Stimulated activated CD4-positive, alpha-beta T cell treated with anti-CD3 and anti-CD28 coated beads, Interleukin-1b, Interleukin-23, amount 100 ng/mL, for 4 hours (primary cell): Measurements from ENCODE around the gene ANAPC5.

Experiments
- DNase-seq, 2 donors: peaks; one replicate each; pipeline ENCODE4 v3.0.0-alpha.2; 2020; ENCODE audit warnings: low read depth in 2 of 2

The ANAPC5 gene

DNA sequence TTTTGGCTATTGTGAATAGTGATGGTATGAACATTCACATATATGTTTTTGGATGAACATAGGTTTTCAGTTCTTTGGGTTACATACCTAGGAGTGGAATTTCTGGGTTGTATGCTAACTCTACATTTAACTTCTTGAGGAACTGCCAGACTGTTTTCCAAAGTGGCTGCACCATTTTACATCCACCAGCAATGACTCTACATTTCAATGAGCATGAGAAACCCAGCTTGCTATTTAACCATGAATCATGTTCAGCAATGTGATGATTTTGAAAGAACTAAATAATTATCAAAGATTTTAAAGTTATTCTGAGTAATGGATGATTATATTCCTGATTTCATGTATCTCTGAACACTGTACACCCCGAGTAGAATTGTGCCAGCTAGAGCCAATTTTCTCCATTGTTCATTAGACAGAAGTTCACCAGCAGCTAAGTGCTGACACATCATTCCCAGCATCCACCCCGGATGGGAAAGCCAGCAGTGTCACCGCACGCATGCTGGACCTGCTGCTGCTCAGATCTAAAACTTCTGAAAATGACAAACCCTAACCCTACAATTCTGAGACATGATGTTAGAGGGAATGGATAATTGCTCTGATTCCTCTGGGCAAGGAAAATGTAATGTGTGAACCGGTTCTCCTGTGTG is 13.3 kb upstream of the ANAPC5 start:
- DNase-seq: no peak

DNA sequence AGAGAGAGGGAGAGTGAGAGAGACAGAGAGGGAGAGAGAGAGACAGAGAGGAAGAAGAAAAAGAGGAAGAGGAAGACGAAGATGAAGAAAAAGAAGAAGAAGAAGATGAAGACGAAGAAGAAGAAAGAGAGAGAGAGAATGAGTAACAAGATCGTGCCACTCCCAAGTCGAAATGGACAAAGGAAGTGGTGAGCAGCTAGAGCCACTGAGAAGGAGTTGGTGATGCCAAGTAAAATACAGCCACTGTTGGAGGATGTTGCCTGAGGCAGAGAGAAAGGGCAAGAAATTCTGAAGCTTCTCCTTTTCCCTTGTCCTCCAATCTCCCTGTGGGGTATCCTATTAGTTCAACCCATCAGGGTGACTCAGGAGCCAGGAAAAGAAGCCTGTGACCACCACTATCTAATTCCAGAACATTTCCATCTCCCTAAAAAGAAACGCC is 12.5 kb upstream of the ANAPC5 start:
- no peak for DNase-seq

DNA sequence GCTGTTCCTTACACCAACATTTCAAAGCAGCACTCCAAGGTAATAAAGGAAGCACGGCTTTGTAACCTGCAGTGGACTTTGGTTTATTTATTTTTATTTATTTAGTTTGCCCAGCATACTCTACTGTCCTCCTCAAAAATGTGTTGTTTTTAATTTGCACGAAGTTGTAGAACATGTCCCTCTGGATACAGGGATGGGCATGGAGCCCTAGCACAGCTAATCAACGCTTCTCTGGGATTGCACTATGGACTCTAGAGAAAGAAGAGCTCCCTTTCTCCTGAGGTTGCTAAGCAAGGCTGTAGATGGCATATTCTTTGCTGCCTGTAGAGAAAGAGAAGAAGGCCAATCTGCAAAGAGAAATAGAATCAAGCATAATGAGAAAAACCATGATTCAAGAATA is 5.9 kb upstream of the ANAPC5 start:
- DNase-seq: no peak

DNA sequence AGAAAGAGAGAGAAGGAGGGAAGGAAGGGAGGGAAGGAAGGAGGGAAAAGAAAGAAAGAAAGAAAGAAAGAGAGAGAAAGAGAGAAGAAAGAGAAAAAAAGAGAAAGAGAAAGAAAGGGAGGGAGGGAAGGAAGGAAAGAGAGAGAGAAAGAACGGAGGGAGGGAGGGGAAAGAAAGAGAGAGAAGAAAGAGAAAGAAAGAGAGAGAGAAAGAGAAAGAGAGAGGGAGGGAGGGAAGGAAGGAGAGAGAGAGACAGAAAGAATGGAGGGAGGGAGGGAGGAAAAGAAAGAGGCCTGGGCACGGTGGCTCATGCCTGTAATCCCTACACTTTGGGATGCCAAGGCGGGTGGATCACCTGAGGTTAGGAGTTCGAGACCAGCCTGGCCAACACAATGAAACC is 5.1 kb upstream of the ANAPC5 start:
- DNase-seq: no peak

DNA sequence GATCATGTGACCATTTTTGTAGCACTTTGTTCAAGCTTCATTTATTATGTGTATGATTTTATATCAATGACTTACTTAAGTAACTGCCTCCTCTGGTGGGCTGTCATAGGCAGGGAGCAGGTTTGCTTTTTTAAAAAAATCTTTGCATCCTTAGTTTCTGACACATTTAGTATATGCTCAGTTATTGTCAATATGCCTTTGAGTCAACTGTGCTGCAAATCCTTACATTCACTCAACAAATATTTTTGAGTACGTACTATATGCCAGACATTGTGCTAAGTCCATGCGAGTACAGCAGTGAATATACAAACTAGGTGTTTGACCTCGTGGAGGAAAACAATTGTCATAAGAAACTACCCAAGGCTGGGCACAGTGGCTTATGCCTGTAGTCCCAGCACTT is 4.4 kb upstream of the ANAPC5 start:
- DNase-seq: no peak

DNA sequence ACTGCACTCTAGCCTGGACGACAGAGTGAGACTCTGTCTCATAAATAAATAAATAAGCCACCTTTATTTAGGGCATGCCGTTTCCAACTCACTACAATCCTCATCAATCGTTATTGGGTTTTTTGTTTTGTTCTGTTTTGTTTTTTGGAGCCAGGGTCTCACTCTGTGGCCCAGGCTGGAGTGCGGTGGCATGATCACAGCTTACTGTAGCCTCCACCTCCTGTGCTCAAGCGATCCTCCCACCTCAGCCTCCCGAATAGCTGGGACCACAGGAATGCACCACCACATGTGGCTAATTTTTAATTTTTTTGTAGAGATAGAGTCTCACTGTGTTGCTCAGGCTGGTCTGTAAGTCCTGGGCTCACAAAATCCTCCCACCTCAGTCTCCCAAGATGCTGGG is 3.6 kb upstream of the ANAPC5 start:
- DNase-seq: no peak

DNA sequence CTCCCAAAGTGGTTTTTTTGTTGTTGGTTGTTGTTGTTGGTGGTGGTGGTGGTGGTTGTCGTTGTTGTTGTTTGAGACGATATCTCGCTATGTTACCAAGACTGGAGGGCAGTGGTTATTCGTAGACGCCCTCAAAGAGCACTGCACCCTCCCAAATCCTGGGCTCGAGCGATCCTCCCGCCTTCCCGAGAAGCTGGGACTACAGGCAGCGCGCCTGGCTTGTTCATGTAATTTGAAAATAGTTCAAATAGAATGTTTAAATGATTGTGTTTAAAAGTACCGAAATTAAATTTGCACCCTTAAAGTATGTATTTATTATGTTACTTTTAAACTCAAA is 439 bp upstream of the ANAPC5 start:
- no peak for DNase-seq

DNA sequence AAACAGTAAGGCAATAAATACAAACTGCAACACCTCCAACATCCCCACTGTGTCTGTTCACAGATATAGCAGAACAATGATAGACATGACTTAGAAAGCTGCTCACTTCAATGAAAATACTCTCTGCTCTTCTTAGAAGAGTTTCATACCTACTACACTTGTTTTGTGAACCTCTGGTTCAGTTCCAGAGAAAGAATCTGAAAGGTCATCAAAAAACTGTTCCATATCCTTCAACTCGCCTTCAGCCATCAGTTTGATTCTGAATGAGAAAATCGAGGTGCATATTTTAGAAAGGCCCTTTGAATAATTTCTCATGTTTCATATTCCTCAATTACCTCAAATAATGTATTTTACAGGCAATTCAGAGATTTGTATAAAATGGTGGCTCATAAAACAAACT is 5.5 kb downstream of the ANAPC5 start:
- DNase-seq: no peak

DNA sequence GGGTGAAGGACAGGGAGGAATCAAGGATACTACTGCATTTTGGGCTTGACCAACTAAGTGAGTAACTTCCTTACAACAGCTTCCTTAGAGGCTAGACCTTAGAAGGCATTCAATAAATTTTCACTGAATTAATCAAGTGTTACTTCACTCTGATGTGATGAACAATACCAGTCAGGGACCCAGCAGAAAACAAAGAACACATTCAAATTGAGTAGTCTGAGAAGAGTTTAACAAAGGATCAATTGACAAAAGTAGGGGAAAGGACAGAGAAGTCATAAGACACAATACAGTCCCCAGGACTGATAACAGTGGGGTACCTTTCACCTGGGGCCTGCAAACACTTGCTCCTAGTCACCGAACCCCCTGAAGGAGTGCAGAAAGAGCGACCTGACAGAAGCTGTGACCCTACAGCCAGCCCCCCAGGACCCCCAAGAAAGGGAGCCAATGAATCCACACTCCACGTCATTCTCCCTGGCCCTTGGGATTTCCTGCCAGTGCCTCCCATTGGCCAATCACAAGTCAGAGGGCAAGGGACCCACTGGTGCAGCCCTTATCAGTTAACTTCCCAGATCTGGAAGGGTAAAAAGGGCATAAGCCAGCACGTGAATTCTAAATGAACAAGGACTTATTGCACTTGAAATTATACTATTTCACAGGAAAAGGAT is 6.9 kb downstream of the ANAPC5 start:
- DNase-seq: no peak

DNA sequence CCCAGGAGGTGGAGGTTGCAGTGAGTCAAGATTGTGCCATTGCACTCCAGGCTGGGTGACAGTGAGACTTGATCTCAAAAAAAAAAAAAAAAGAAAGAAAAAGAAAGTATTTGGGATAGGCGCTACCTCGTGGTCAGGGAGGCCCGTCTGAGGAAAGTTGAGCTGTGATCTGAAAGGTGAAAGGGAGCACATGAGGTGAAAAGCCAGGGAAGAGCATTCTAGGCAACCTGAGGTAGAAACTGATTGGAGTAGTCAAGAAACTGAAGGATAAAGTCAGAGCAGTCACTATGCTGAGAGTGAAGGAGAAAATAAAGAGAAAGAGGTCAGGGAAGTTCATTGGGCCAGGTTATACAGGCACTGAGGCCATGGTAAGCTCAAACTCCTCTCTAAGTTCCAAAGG is 7.7 kb downstream of the ANAPC5 start:
- DNase-seq: no peak

DNA sequence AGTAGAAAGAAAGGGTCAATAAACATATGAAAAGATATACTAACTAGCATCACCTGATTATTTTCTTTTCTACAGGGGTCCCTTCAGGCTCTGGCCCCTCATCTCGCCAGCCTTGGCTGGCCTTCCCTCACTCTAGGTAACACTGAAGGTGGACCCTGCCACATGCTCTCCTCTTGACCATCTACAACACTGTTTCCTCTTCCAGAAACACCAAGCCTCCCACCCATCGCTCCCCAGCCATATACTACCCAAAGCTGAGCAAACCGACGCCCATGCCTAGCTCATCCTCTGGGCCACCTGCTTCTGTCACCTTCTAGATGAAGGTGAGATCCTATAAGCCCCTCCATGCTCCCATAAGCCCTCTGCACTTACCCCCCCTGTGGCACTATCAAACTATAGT is 14.8 kb downstream of the ANAPC5 start:
- DNase-seq: no peak

DNA sequence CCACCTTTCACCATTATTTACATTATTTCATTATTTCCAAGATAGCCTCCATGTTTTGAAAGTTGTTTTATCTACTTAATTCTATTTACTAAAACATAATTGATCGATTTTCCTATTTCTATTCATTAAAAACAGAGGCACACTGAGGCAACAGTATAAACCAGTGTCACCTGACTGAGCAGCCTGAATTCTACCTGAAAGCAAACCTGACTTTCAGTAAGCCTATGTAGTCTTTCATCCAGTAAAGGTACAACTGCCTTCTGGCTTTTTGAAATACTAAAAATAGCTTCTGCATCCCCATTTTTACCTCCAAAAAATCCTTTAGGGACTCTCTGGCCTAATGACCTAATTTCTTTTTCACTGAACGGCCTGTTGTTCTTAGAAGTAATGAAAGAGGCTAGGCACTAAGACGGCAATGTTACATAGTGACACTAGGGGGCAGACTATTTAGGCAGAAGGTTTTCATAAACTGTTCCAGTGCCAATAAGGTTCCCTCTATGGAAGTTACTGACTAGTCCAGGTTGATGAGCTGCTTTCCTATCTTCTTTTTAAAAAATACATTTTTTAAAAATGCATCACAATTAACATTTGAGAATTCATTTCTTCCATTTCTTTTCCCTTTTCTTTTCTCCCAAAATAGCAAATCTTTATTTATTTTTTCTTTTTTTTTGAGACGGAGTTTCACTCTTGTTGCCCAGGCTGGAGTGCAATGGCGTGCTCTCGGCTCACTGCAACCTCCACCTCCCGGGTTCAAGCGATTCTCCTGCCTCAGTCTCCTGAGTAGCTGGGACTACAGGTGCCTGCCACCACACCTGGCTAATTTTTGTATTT is 17.5 kb downstream of the ANAPC5 start:
- DNase-seq: peak in 1 of 2 donors; percentile 26

DNA sequence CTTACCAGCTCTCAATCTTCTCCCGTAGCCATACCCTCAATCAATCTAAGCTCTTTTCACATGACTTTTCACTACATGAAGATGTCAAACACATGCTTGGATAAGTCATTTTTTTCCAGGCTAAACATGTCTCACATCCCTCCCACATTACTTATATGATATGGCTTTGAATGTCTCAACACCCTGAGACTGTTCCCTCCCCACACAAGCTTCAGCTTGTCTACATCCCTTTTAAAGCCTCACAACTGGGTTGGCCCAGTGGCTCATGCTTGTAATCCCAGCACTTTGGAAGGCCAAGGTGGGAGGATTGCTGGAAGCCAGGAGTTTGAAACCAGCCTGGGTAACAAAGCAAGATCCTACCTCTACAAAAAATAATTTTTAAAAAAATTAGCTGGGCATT is 18.5 kb downstream of the ANAPC5 start:
- no peak for DNase-seq

DNA sequence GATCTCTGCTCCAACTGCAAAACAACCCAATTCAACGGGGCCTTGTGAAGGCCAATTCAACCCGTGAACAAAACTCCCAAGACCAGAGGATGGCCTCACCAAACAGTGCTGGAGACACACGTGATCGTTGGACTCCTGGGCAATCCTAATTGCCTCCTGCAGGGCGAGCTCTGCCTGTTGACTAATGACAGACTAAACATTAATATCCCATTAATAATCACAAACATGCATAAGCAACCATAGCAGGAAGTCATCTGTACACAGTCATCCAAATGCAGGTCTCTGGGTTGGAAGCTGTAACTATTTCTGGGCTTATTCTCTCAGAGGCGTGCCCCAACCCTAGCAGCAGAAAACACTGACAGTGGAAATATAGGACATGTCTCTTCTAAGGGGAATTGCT is 21.0 kb downstream of the ANAPC5 start:
- no peak for DNase-seq

DNA sequence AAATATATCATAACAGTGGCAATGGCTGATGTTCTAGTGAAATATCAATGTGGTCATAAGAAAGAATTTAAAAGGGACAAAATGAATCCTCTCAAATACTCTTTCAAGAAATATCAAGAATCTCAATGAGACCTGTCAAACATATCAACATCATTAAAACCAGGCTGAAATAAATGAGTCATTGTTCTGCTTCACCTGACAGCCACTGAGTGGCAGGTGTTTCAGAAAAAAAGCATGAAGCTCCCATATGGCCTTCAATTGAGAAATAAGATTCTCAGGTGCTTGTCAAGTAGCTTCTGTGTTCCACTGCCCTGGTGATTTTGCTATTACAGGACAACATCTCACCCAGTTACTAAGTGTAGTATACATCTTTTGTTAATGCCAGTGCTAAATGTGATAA is 21.5 kb downstream of the ANAPC5 start:
- no peak for DNase-seq

DNA sequence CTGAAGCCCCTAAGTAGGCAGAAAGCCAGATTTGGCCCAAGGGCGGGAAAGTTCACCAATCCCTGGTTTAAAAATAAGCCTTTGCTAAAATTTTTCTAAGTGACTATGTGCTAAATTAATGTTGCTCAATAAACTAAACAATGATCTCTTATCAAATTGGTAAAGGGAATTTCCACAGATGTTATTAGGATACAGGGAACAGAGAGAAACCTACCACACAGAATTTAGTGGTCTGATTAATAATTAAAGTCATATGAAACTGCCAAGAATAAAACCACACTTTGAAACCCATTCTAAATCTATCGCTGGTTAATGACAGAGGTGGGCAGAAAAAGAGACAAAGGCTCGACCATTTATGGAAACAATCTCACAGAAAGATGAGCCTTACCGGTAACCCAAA is 22.0 kb downstream of the ANAPC5 start:
- DNase-seq: no peak

DNA sequence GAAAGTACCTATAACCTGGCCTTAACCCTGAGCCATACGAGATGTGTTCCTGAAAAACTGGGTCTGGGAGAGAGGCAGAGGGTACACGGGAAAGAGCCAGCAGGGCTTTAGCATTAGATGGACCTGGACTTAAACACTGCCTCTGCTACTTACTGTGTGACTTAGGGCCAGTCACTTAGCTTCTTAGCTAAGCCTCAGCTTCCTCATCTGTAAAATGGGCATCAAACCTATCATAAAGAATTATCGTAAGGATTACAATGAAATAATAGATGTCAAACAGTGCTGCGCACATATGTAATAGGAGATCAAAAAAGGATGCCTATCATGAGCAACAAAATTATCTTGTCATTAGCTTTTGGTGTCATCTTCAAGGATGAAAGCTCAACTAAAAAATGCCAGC is 23.6 kb downstream of the ANAPC5 start:
- no peak for DNase-seq

DNA sequence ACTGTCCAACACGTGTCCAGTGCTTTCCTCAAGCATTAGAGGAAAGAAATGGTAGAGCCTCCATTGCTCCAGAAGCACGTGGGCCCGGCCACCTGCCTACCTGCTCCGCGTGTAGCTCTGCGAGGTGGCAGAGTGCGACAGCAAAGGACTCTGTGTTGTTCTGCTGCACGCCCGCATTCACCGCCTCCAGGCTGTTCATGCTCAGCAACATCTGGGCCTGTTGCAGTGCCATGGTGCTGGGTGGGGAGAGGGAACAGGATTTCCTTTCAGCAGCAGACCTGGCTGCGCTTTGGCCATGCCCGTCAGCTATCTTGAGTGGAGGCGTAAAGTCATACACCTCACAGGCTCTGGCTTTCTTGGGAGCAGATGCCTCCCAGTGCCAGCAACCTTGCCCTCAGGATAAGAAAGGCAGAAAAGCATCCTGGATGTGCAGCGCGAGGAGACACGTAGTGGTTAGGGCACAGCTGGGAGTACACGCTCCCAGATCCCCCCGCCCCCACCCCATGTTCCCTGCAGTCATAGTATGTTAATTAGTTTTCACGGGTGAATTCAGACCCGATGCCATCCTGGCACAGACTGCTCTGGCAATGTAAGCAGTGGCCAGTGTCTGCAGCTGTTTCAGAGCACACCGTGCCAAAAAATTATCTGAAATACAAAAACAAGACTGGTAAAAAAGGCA is 25.1 kb downstream of the ANAPC5 start:
- DNase-seq: no peak

DNA sequence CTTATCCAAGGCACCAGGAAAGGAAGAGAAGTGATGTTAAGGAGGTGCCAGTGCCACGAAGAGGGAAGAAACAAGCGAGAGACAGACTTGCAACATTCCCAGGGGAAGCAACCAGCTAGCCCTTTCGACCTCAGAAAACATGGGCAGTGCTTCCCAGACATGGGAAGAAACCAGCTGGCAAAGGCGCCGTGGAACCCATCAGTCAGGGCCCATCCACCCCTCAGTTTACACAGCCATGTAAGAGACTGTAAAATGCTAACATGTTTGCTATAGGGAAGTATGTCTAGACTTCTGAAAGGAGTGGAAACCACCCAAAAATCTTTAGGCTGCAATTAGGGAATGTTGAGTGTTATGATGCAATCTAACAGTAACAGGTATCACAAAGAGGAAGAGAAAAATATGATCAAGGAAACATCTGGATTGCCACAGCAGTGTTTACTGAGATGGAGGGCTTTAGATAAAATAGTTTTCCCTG is 26.3 kb downstream of the ANAPC5 start:
- no peak for DNase-seq

DNA sequence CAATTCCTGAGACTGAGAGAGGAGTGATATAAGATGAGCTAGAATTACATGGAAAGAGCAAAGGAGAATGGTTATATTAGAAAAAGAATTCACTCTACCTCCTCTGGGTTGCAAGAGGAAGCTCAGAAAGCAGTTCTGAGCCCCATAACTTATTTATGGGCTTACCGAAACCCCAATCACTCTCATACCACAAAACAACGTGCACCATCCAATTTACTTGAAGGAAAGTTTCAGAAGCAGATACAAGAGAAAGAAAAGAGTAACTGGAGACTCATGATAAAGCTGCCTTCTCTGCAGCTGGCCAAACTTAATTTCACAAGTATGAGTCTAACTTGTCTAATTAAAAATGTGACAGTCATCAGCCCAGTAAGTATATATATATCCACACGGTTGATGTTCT is 28.3 kb downstream of the ANAPC5 start:
- DNase-seq: no peak

DNA sequence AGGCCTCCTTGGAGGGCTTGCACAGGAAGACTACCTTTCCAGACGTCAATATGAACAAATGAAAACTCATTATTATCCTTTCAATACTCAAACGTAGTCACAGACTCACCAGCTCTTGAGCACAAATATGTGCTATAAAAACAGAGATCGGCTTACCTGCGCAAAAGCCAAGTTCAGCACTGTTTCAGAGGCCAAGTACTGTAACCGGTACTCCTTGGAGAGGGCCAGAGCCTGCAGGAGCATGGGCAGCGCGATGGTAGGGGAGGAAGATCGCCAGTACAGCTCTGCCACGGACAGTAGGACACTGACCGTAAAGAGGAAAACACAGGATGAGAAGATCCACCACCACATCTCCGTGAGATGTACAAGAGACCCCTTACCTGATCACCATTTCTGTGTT is 34.1 kb downstream of the ANAPC5 start:
- no peak for DNase-seq

DNA sequence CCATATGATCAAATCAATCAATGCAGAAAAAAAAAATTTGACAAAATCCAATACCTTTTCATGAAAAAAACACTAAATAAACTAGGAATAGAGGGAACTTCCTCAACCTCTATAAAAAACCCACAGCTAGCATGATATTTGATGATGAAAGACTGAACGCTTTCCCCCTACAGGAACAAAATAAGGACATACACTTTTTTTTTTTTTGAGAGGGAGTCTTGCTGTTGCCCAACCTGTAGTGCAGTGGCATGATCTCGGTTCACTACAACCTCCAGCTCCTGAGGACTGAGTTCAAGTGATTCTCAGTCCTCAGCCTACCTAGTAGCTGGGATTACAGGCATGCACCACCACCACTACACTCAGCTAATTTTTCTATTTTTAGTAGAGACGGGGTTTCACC is 37.8 kb downstream of the ANAPC5 start:
- no peak for DNase-seq
